H1 (cell line): Measurements from ENCODE around the gene ZNF441. TPM values are rescaled to one million over a fixed set of nuclear protein-coding genes. Genes with fewer than 3 reads are reported as not detected.
"Not testable (repeated sequence)": the region's sequence is repeated elsewhere in the genome, so short reads cannot be mapped to it uniquely, and the experiment has no call there.

Source experiments
- CTCF ChIA-PET: fragments of 300-600 bp; sonication (Branson Sonifier 250); formaldehyde crosslinking; loops from one replicate; lab custom pipeline; 2021; ENCODE audit not compliant: partially characterized antibody; lab: Charles Lee
- POLR2A ChIA-PET: fragments of 300-600 bp; sonication (Branson Sonifier 250); formaldehyde crosslinking; loops from one replicate; lab custom pipeline; 2021; ENCODE audit warnings: inconsistent platforms; ENCODE audit not compliant: partially characterized antibody; lab: Charles Lee
- DNase-seq, 2 experiments: peaks; one replicate each; pipeline versions ENCODE4 v3.0.0 to v3.0.0-alpha.2; 2010 to 2022; ENCODE audit warnings: low spot score in 2 of 2, low read depth in 1 of 2, mixed read lengths in 1 of 2
- FAIRE-seq: peaks from 2 replicates; lab custom pipeline; 2011; peaks lifted over from hg19 to GRCh38; lab: Jason Lieb, UNC
- H2AFZ ChIP-seq: 2 replicates; pipeline ENCODE4 v1.8.1; 2012; ENCODE audit warnings: low read length, inconsistent platforms
- H2AK5ac ChIP-seq: 2 replicates; pipeline ENCODE4 v1.6.1; 2013; ENCODE audit warnings: low read depth, low read length
- H2BK120ac ChIP-seq: replicated peaks from 2 replicates; pipeline ENCODE3; 2013; ENCODE audit warnings: low read depth, low read length, inconsistent platforms
- H2BK12ac ChIP-seq: 2 replicates; pipeline ENCODE4 v1.6.1; 2013; ENCODE audit warnings: low read depth, low read length
- H2BK15ac ChIP-seq: 2 replicates; pipeline ENCODE4 v1.6.1; 2013; ENCODE audit warnings: low read length
- H2BK20ac ChIP-seq: 2 replicates; pipeline ENCODE4 v1.6.1; 2013; ENCODE audit warnings: low read length
- H2BK5ac ChIP-seq: 2 replicates; pipeline ENCODE4 v1.6.1; 2013; ENCODE audit warnings: low read depth, low read length
- H3K14ac ChIP-seq: 2 replicates; pipeline ENCODE4 v1.6.1; 2013; ENCODE audit warnings: inconsistent platforms; ENCODE audit not compliant: insufficient read length
- H3K18ac ChIP-seq: 2 replicates; pipeline ENCODE4 v1.6.1; 2013; ENCODE audit warnings: low read length; ENCODE audit errors: extremely low read depth
- H3K23ac ChIP-seq: 2 replicates; pipeline ENCODE4 v1.6.1; 2013; ENCODE audit warnings: inconsistent platforms; ENCODE audit not compliant: insufficient read length
- H3K23me2 ChIP-seq: 2 replicates; pipeline ENCODE4 v1.6.1; 2013; ENCODE audit warnings: low read depth, low read length
- H3K27ac ChIP-seq: 2 replicates; pipeline ENCODE4 v1.6.1; 2011; ENCODE audit warnings: low read depth, low read length, inconsistent platforms
- H3K27me3 ChIP-seq, 4 experiments: replicated peaks in 1 of 4; 1 replicate in 1 of 4; 2 replicates in 3 of 4; pipeline versions ENCODE4 v1.6.1 to v1.8.1; 2011 to 2013; ENCODE audit warnings: low read length in 3 of 4, mild to moderate bottlenecking in 3 of 4, inconsistent platforms in 2 of 4, mixed read lengths in 2 of 4, moderate library complexity in 1 of 4; ENCODE audit not compliant: control insufficient read depth in 3 of 4, insufficient read depth in 3 of 4; ENCODE audit errors: extremely low read depth in 1 of 4
- H3K36me3 ChIP-seq, 4 experiments: 2 replicates each; pipeline versions ENCODE4 v1.6.1 to v1.8.1; 2011 to 2013; ENCODE audit warnings: mild to moderate bottlenecking in 4 of 4, low read length in 3 of 4, moderate library complexity in 2 of 4, control low read depth in 1 of 4, inconsistent platforms in 1 of 4; ENCODE audit not compliant: insufficient read depth in 4 of 4, control insufficient read depth in 2 of 4
- H3K4ac ChIP-seq: replicated peaks from 2 replicates; pipeline ENCODE3; 2013; ENCODE audit warnings: low read length, low read depth, mixed read lengths, inconsistent platforms; ENCODE audit not compliant: insufficient read length
- H3K4me1 ChIP-seq, 4 experiments: replicated peaks in 1 of 4; 1 replicate in 1 of 4; 2 replicates in 3 of 4; pipeline versions ENCODE4 v1.6.1 to v1.8.1; 2011 to 2013; ENCODE audit warnings: low read length in 3 of 4, inconsistent platforms in 2 of 4, mixed read lengths in 1 of 4; ENCODE audit not compliant: insufficient read depth in 4 of 4, control insufficient read depth in 3 of 4
- H3K4me2 ChIP-seq, 2 experiments: 2 replicates each; pipeline versions ENCODE4 v1.6.1 to v1.8.1; 2011 to 2013; ENCODE audit warnings: low read depth in 2 of 2, low read length in 2 of 2, control low read depth in 1 of 2, inconsistent platforms in 1 of 2, mild to moderate bottlenecking in 1 of 2; ENCODE audit not compliant: insufficient read depth in 1 of 2
- H3K4me3 ChIP-seq, 4 experiments: fragments of 200-600, 300-600 bp in 1 of 4; sonication (generic), shearing (Covaris generic), sonication (Bioruptor Twin) in 1 of 4; 2 replicates each; pipeline versions ENCODE4 v1.5.1 to v1.8.1; 2011 to 2016; ENCODE audit warnings: low read length in 4 of 4, low read depth in 3 of 4, control low read depth in 2 of 4, inconsistent platforms in 2 of 4, mild to moderate bottlenecking in 2 of 4, mixed read lengths in 1 of 4, moderate library complexity in 1 of 4; ENCODE audit not compliant: insufficient read depth in 2 of 4; ENCODE audit errors: extremely low read depth in 1 of 4
- H3K56ac ChIP-seq: replicated peaks from 2 replicates; pipeline ENCODE3; 2013; ENCODE audit warnings: low read depth, mild to moderate bottlenecking, mixed read lengths, low read length, inconsistent platforms; ENCODE audit not compliant: insufficient read length
- H3K79me1 ChIP-seq: 2 replicates; pipeline ENCODE4 v1.6.1; 2013; ENCODE audit warnings: low read depth, low read length, control low read depth
- H3K79me2 ChIP-seq, 2 experiments: 2 replicates each; pipeline versions ENCODE4 v1.6.1 to v1.8.1; 2012 to 2013; ENCODE audit warnings: low read length in 2 of 2, mild to moderate bottlenecking in 2 of 2, inconsistent platforms in 1 of 2; ENCODE audit not compliant: insufficient read depth in 2 of 2, control insufficient read depth in 1 of 2
- H3K9ac ChIP-seq, 4 experiments: replicated peaks in 1 of 4; 1 replicate in 1 of 4; 2 replicates in 3 of 4; pipeline versions ENCODE4 v1.6.1 to v1.8.1; 2011 to 2013; ENCODE audit warnings: low read depth in 3 of 4, low read length in 3 of 4, control low read depth in 2 of 4, mild to moderate bottlenecking in 2 of 4, moderate library complexity in 2 of 4, inconsistent platforms in 1 of 4; ENCODE audit errors: extremely low read depth in 1 of 4
- H3K9me3 ChIP-seq, 2 experiments: 2 replicates each; pipeline versions ENCODE4 v1.6.1 to v1.8.1; 2012 to 2013; ENCODE audit warnings: mild to moderate bottlenecking in 2 of 2, moderate library complexity in 2 of 2, control low read depth in 1 of 2, inconsistent platforms in 1 of 2, low read depth in 1 of 2, low read length in 1 of 2, mixed read lengths in 1 of 2; ENCODE audit not compliant: insufficient read depth in 2 of 2
- H4K20me1 ChIP-seq, 2 experiments: replicated peaks in 1 of 2; 2 replicates each; pipeline versions ENCODE3 to v1.8.1; 2011 to 2013; ENCODE audit warnings: inconsistent platforms in 2 of 2, low read length in 2 of 2, mild to moderate bottlenecking in 1 of 2; ENCODE audit not compliant: insufficient read depth in 2 of 2, control insufficient read depth in 1 of 2
- H4K5ac ChIP-seq: 2 replicates; pipeline ENCODE4 v1.6.1; 2013; ENCODE audit warnings: low read length, low read depth, mixed read lengths, inconsistent platforms; ENCODE audit not compliant: insufficient read length
- H4K8ac ChIP-seq: 2 replicates; pipeline ENCODE4 v1.8.0; 2013; ENCODE audit warnings: mild to moderate bottlenecking, moderate library complexity, low read length, inconsistent platforms; ENCODE audit not compliant: insufficient read depth; ENCODE audit errors: extremely low read depth
- H4K91ac ChIP-seq: replicated peaks from 2 replicates; pipeline ENCODE3; 2013; ENCODE audit warnings: low read length, mixed read lengths, inconsistent platforms; ENCODE audit not compliant: insufficient read length
- WGBS, 2 experiments: shearing (Covaris generic) in 1 of 2; methylation state at CpG; one replicate each; pipeline versions ENCODE4 v1.1.6 to v1.1.7; 2013 to 2015; ENCODE audit warnings: low lambda C conversion rate in 2 of 2, mixed read lengths in 2 of 2, inconsistent platforms in 1 of 2, low coverage in 1 of 2, missing lambda C conversion rate in 1 of 2; ENCODE audit not compliant: insufficient replicate concordance in 2 of 2, insufficient coverage in 1 of 2, insufficient read length in 1 of 2; ENCODE audit errors: extremely low coverage in 1 of 2, missing lambda C conversion rate in 1 of 2; 5-methylcytosine and 5-hydroxymethylcytosine counted together
- polyA plus RNA-seq, 7 experiments: library from polyadenylated mRNA; depleted of rRNA in 3 of 7; stranded (reverse) in 5 of 7; unstranded in 2 of 7; fragments of >200 nt in 5 of 7; fragments of 200-250 nt in 2 of 7; gene quantifications; 1 replicate in 5 of 7; 2 replicates in 1 of 7; 4 replicates in 1 of 7; pipeline versions ENCODE4 v1.2.1 to v1.2.3, GENCODE V29; 2011 to 2013; ENCODE audit warnings: missing spikeins in 2 of 7, mixed read lengths in 2 of 7
- total RNA-seq: library from RNA; stranded (reverse); fragmentation: NEBNext Ultra II Directional; extraction: Animal tissue kit (Norgen Biotek cat#: 25700); gene quantifications from 2 replicates; pipeline ENCODE4 v1.2.1, GENCODE V29; 2021

ZNF441 gene
- total and polyA plus RNA-seq, 2 of the 8 experiments (the other 6 are each of a cell fraction or from before 2014, with no cell fraction given) = 0.09 to 0.48 TPM

DNA sequence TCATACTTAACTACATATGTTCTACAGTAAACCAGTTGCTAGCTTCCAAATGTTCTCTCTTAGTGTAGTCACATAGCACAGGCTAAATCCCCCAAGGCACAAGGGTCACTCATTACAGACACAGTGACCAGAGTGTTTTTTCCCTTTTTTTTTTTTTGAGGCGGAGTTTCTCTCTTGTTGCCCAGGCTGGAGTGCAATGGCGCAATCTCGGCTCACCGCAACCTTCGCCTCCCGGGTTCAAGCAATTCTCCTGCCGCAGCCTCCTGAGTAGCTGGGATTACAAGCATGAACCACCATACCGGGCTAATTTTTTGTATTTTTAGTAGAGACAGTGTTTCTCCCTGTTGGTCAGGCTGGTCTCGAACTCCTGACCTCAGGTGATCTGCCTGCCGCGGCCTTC is 9.9 kb downstream of the ZNF441 start:
- peaks cover 55% of the 10 kb centered on the region in 2 experiments for H3K9me3 ChIP-seq
- H4K5ac ChIP-seq, POLR2A ChIA-PET, H4K20me1 ChIP-seq, H3K79me1 ChIP-seq, H3K9ac ChIP-seq, H3K4ac ChIP-seq, H3K56ac ChIP-seq, H2BK120ac ChIP-seq, H3K18ac ChIP-seq, H2AFZ ChIP-seq, H3K23ac ChIP-seq, H3K14ac ChIP-seq, H3K4me2 ChIP-seq, H3K23me2 ChIP-seq, H2BK5ac ChIP-seq, H2BK15ac ChIP-seq, H3K36me3 ChIP-seq, H4K91ac ChIP-seq, H2BK12ac ChIP-seq, DNase-seq, H2AK5ac ChIP-seq, H3K79me2 ChIP-seq, H3K4me1 ChIP-seq, FAIRE-seq, H3K27me3 ChIP-seq, H3K27ac ChIP-seq, H3K4me3 ChIP-seq, H4K8ac ChIP-seq, H2BK20ac ChIP-seq: not testable (repeated sequence)
- CTCF ChIA-PET = interaction anchor here (0.7 kb wide), 1 partner anchor 8 kb away, joined by 3 read pairs; no protein-coding TSS in a partner anchor
- 87% methylated on average over 7 of the region's 11 CpGs; no CpG with 5 or more reads in 1 of the 2 experiments for WGBS, 2 experiments
